ENCODE measurements around the gene COQ4. TPM values are rescaled to one million over a fixed set of nuclear protein-coding genes. Genes with fewer than 3 reads are reported as not detected.

COQ4 gene
- total and polyA plus RNA-seq, 2 of the 8 experiments (the other 6 are each of a cell fraction or from before 2014, with no cell fraction given), result 32.3 to 58.8 TPM

GRCh38 chr9:128349772-128350171 is 27.1 kb downstream of the COQ4 start:
- no peaks in the 10 kb centered on the region for H3K23me2 ChIP-seq (ENCODE audit: low read depth, low read length)
- H3K4me1 ChIP-seq (replicated peaks in 1 of 4; ENCODE audit: control insufficient read depth in 3 of 4, insufficient read depth in 4 of 4, low read length in 3 of 4), result no peaks in the 10 kb centered on the region
- H2BK120ac ChIP-seq (replicated peaks; ENCODE audit: low read depth, low read length), result no peak overlapping the region
- no peak overlapping the region for H4K91ac ChIP-seq (replicated peaks; ENCODE audit: insufficient read length, low read length)
- H2BK5ac ChIP-seq (ENCODE audit: low read depth, low read length), result no peak overlapping the region
- no peak overlapping the region for H3K23ac ChIP-seq (ENCODE audit: insufficient read length)
- H3K79me2 ChIP-seq (ENCODE audit: control insufficient read depth in 1 of 2, insufficient read depth in 2 of 2, low read length in 2 of 2), result no peaks in the 10 kb centered on the region
- no peak overlapping the region for H2BK12ac ChIP-seq (ENCODE audit: low read depth, low read length)
- no peak overlapping the region for H2BK15ac ChIP-seq (ENCODE audit: low read length)
- no peak overlapping the region for H3K14ac ChIP-seq (ENCODE audit: insufficient read length)
- 0 out of 2 replicates have a peak overlapping the region, but pooled peaks have one; percentile 14 for H4K8ac ChIP-seq (ENCODE audit: extremely low read depth, insufficient read depth, low read length)
- POLR2A ChIA-PET (ENCODE audit: partially characterized antibody), result interaction anchor here (0.5 to 1.2 kb wide), 3 partner anchors 8 to 12 kb away, joined by 3 to 4 read pairs (median 3); no protein-coding TSS in a partner anchor
- H3K4ac ChIP-seq (replicated peaks; ENCODE audit: insufficient read length, low read depth, low read length), result no peak overlapping the region
- no peak overlapping the region for H3K56ac ChIP-seq (replicated peaks; ENCODE audit: insufficient read length, low read depth, low read length)
- no peaks in the 10 kb centered on the region for H3K79me1 ChIP-seq (ENCODE audit: low read depth, low read length)
- DNase-seq (ENCODE audit: low read depth in 1 of 2, low spot score in 2 of 2) (no peak), FAIRE-seq (no peak)
- H3K27ac ChIP-seq (ENCODE audit: low read depth, low read length), result no peak overlapping the region
- H3K9ac ChIP-seq (replicated peaks in 1 of 4; ENCODE audit: extremely low read depth in 1 of 4, low read depth in 3 of 4, low read length in 3 of 4), result no peak overlapping the region
- peaks cover 0 to 4% of the 10 kb centered on the region in 2 experiments for H4K20me1 ChIP-seq (replicated peaks in 1 of 2; ENCODE audit: control insufficient read depth in 1 of 2, insufficient read depth in 2 of 2, low read length in 2 of 2)
- no peak overlapping the region for H2AFZ ChIP-seq (ENCODE audit: low read length)
- H3K36me3 ChIP-seq (ENCODE audit: control insufficient read depth in 2 of 4, insufficient read depth in 4 of 4, low read length in 3 of 4), result peaks cover 0 to 8% (median 2%) of the 10 kb centered on the region in 4 experiments; a peak in 4 of 8 replicates
- no peaks in the 10 kb centered on the region for H3K27me3 ChIP-seq (replicated peaks in 1 of 4; ENCODE audit: control insufficient read depth in 3 of 4, extremely low read depth in 1 of 4, insufficient read depth in 3 of 4, low read length in 3 of 4)
- no peak overlapping the region for H3K18ac ChIP-seq (ENCODE audit: extremely low read depth, low read length)
- H3K9me3 ChIP-seq (ENCODE audit: insufficient read depth in 2 of 2, low read depth in 1 of 2, low read length in 1 of 2), result no peaks in the 10 kb centered on the region
- H2BK20ac ChIP-seq (ENCODE audit: low read length), result no peak overlapping the region
- H4K5ac ChIP-seq (ENCODE audit: insufficient read length, low read depth, low read length), result no peak overlapping the region
- 90% methylated on average over 6 of the region's 6 CpGs; no CpG with 5 or more reads in 1 of the 2 experiments for WGBS, 2 experiments (ENCODE audit: extremely low coverage in 1 of 2, insufficient coverage in 1 of 2, insufficient read length in 1 of 2, insufficient replicate concordance in 2 of 2, low coverage in 1 of 2, low lambda C conversion rate in 2 of 2, missing lambda C conversion rate in 1 of 2)
- no peak overlapping the region for H2AK5ac ChIP-seq (ENCODE audit: low read depth, low read length)
- no peak overlapping the region for H3K4me2 ChIP-seq (ENCODE audit: insufficient read depth in 1 of 2, low read depth in 2 of 2, low read length in 2 of 2)
- CTCF ChIA-PET (ENCODE audit: partially characterized antibody), result interaction anchor here (0.8 to 2.2 kb wide), 5 partner anchors 8 to 77 kb away, joined by 3 to 8 read pairs (median 3); no protein-coding TSS in a partner anchor
- no peak overlapping the region for H3K4me3 ChIP-seq (ENCODE audit: extremely low read depth in 1 of 4, insufficient read depth in 2 of 4, low read depth in 3 of 4, low read length in 4 of 4)
- no peak for TF ChIP-seq SIX5 (IDR thresholded peaks at IDR 0.05; ENCODE audit: low read depth, low read length)
- no peak for TF ChIP-seq SP1 (IDR thresholded peaks at IDR 0.05; ENCODE audit: low read depth, low read length)
- TF ChIP-seq USF2 (IDR thresholded peaks at IDR 0.05; ENCODE audit: low read length), result no peak
- no peak for TF ChIP-seq ASH2L (IDR thresholded peaks at IDR 0.05; ENCODE audit: low read length)
- TF ChIP-seq MAFK (IDR thresholded peaks at IDR 0.05; ENCODE audit: low read depth, low read length), result no peak
- no peak for TF ChIP-seq TAF7 (optimal IDR thresholded peaks at IDR 0.05; ENCODE audit: borderline replicate concordance, low read depth, low read length)
- no peak for TF ChIP-seq JUND (IDR thresholded peaks at IDR 0.05; ENCODE audit: low read length)
